GM12878 (cell line): Measurements from ENCODE around the gene CFAP410.

Source experiments
- JUND ChIP-seq: IDR thresholded peaks from 2 replicates; pipeline ENCODE4 v1.6.1; 2012; ENCODE audit warnings: low read depth, mild to moderate bottlenecking, low read length, improper control_type of control experiment, moderate library complexity
- NFIC ChIP-seq: IDR thresholded peaks from 2 replicates; pipeline ENCODE4 v1.6.1; 2012; ENCODE audit warnings: low read depth, mild to moderate bottlenecking, inconsistent platforms, low read length, moderate library complexity
- TF ChIP-seq, protein P1 (sequence below), 3 experiments: IDR thresholded peaks in 2 of 3; conservative IDR thresholded peaks in 1 of 3; 2 replicates each; pipeline ENCODE4 v1.5.1; 2011; ENCODE audit warnings: low read depth in 3 of 3, low read length in 3 of 3, mild to moderate bottlenecking in 3 of 3, control low read depth in 2 of 3, moderate library complexity in 2 of 3, inconsistent platforms in 1 of 3, mixed read lengths in 1 of 3; ENCODE audit not compliant: control insufficient read depth in 2 of 3, insufficient read depth in 1 of 3; ENCODE audit errors: extremely low read depth in 1 of 3
- TF ChIP-seq, protein P2 (sequence below): IDR thresholded peaks from 2 replicates; pipeline ENCODE4 v1.6.1; 2012; ENCODE audit warnings: low read depth, low read length, improper control_type of control experiment

- TF ChIP-seq JUND, result no peak
- TF ChIP-seq, protein P1, sequence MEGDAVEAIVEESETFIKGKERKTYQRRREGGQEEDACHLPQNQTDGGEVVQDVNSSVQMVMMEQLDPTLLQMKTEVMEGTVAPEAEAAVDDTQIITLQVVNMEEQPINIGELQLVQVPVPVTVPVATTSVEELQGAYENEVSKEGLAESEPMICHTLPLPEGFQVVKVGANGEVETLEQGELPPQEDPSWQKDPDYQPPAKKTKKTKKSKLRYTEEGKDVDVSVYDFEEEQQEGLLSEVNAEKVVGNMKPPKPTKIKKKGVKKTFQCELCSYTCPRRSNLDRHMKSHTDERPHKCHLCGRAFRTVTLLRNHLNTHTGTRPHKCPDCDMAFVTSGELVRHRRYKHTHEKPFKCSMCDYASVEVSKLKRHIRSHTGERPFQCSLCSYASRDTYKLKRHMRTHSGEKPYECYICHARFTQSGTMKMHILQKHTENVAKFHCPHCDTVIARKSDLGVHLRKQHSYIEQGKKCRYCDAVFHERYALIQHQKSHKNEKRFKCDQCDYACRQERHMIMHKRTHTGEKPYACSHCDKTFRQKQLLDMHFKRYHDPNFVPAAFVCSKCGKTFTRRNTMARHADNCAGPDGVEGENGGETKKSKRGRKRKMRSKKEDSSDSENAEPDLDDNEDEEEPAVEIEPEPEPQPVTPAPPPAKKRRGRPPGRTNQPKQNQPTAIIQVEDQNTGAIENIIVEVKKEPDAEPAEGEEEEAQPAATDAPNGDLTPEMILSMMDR (IDR thresholded peaks at IDR 0.05 in 2 of 3, conservative IDR thresholded peaks at IDR 0.05 in 1 of 3; ENCODE audit: control insufficient read depth in 2 of 3, extremely low read depth in 1 of 3, insufficient read depth in 1 of 3, low read depth in 3 of 3, low read length in 3 of 3), result no peak
- TF ChIP-seq, protein P2, sequence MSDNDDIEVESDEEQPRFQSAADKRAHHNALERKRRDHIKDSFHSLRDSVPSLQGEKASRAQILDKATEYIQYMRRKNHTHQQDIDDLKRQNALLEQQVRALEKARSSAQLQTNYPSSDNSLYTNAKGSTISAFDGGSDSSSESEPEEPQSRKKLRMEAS, result no peak
- no peak for TF ChIP-seq NFIC
These were observed 26.2 kb upstream of the CFAP410 start for GRCh38 chr21:44365251-44365966.
